GM18511 (cell line): ENCODE measurements around the gene ARG1.

ENCODE experiments used
- ATAC-seq: cut with Tn5 transposase; IDR thresholded peaks from one replicate; pipeline ENCODE4 v1.9.1; 2021; ENCODE audit warnings: mild to moderate bottlenecking, moderate library complexity; ENCODE audit not compliant: unreplicated experiment

ARG1 gene

GRCh38 chr6:131581523-131581922, 8.5 kb downstream of the ARG1 start:
- ATAC-seq: no peak

GRCh38 chr6:131586543-131586942, 13.5 kb downstream of the ARG1 start:
- ATAC-seq: no peak

DNA sequence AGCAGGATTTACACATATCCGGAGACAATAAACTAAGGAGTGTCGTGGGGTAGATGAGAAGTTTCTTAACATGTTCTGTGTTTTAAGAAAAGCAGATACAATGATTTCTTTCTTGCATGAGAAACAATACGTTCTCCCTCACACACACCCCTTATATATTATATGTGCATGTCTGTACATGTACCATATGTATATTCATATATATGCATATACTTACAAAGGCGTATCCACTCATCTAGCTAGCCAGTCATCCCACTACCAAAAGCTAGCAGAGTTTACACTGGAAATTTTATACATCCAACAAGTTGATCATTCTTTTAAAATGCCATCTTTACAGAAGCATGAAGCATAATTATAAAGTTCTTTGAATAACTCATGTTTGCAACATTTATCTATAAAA, 14.9 kb downstream of the ARG1 start:
- ATAC-seq: no peak

- no peak for ATAC-seq
Measured at GRCh38 chr6:131588643-131589042, 15.6 kb downstream of the ARG1 start.

GRCh38 chr6:131592935-131593334, 19.9 kb downstream of the ARG1 start:
- ATAC-seq: no peak

DNA sequence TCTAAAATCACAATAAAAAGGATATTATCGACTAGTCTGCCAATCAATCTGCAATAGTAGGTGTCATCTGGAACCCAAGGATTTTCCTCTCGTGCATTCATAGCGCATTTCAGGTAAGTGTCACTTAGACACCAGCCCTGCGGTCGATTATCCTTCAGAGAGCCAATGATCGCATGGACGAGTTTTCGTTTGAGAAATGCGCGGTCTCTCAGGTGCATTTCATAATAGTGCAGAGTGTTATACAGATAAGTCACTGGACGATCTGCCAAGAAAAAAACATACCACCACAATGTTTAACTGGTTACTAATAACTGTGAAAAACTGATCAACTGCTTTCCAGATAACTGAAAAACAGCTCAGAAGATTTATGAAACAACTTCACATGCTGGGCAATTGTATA, 21.0 kb downstream of the ARG1 start:
- ATAC-seq: no peak

GRCh38 chr6:131597446-131597845, 24.4 kb downstream of the ARG1 start:
- ATAC-seq: no peak

GRCh38 chr6:131600716-131601115, 27.7 kb downstream of the ARG1 start:
- ATAC-seq: no peak

GRCh38 chr6:131602781-131603312, 29.8 kb downstream of the ARG1 start:
- ATAC-seq: no peak

DNA sequence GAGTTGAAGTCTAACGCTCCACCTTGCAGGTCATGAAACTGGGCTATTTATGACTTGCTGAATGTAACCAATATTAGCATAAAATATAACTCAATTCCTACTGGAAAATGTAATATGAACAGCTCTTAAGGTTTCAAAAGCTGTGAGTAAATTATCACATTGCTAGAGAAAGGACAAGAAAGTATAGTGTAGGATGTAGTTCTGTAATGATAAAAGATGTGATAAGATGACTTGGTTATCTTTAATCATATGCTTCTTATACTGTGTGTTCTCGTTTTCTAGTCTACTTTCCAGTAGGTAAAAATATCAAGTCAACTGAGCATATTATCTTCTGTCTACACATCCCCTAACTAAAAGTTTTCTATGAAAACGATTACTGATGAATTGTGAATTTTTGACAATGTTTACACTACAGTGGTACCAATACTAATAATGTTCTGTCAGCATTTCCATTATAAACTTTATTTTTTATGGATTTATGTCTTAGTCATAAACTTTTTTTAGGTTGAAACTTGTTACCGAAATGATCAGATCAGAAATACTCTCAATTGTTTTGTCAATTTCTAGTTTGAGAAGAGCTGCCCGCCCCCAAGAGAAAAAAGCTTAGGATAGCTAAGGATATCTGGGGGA, 40.4 kb downstream of the ARG1 start:
- no peak for ATAC-seq

DNA sequence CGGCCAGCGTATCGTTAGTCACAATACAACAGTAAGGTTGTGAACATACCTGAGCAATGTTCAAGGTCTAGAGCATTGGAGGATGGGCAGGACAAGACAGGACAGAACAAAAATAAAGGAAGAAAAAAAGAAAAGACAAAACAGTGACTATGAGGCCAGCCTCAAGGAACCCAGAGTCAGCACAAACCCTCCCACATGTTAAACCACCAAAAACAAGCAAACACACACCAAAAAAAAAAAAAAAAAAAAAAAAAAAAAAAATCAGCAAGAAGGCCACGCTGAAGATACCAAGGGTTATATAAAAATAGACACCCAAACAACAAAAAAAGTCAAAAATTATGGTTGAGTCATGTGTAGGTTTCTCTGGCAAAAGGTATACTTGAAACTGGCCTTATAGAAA, 42.2 kb downstream of the ARG1 start:
- no peak for ATAC-seq

- ATAC-seq: peak; percentile 98
Measured at GRCh38 chr6:131627724-131628682, 55.0 kb downstream of the ARG1 start, which contains the start of gene MED23. MED23 (minus strand) TSS chr6:131628242; CDS start chr6:131628049, 193 bp downstream.

- ATAC-seq: no peak
Measured at GRCh38 chr6:131628726-131629125, 55.7 kb downstream of the ARG1 start.

DNA sequence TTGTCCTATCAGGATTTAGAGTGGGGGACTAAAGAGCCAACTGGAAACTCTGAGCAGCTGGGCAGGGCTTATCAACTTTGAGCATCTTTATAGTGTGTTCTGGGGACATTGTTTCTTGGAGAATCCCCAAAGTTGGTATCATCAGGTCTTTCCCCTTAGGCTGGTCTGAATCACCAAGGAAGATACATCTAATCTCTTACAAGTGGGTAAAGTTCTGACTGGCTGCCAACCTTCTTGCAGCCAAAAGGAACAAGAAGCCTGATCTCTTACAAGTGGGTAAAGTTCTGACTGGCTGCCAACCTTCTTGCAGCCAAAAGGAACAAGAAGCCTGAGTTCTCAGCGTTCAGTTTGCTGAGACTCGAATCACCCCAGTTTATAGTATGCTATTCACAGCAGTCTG, 56.6 kb downstream of the ARG1 start:
- ATAC-seq: no peak

- no peak for ATAC-seq
Measured at GRCh38 chr6:131631625-131632289, 58.7 kb downstream of the ARG1 start.
